CD8-positive, alpha-beta memory T cell (primary cell): ENCODE data around the gene ARHGEF18. TPM values are rescaled to one million over a fixed set of nuclear protein-coding genes. Genes with fewer than 3 reads are reported as not detected.

Source experiments
- CTCF ChIA-PET: fragments of 350-600 bp; sonication (Branson Sonifier 250); formaldehyde crosslinking; loops from one replicate; lab custom pipeline; 2021; ENCODE audit warnings: antibody characterized with exemption; lab: Charles Lee
- POLR2A ChIA-PET: fragments of 350-600 bp; sonication (Branson Sonifier 250); formaldehyde crosslinking; loops from one replicate; lab custom pipeline; 2021; ENCODE audit warnings: antibody characterized with exemption; lab: Charles Lee
- DNase-seq, 5 donors: peaks; one replicate each; pipeline versions ENCODE4 v3.0.0 to v3.0.0-alpha.2; 2020 to 2022; ENCODE audit warnings: mixed read lengths in 1 of 5
- H3K27ac ChIP-seq: one replicate; pipeline ENCODE4 v1.7.0; 2013; ENCODE audit warnings: low read depth, mild to moderate bottlenecking, low read length, moderate library complexity
- H3K27me3 ChIP-seq: 2 replicates; pipeline ENCODE4 v1.7.0; 2013; ENCODE audit warnings: low read length, mild to moderate bottlenecking; ENCODE audit not compliant: insufficient read depth, poor library complexity, severe bottlenecking
- H3K36me3 ChIP-seq: 2 replicates; pipeline ENCODE4 v1.7.0; 2013; ENCODE audit warnings: mild to moderate bottlenecking, low read length, moderate library complexity; ENCODE audit not compliant: insufficient read depth
- H3K4me1 ChIP-seq: 2 replicates; pipeline ENCODE4 v1.7.0; 2013; ENCODE audit warnings: mild to moderate bottlenecking, low read length, moderate library complexity; ENCODE audit not compliant: insufficient read depth
- H3K4me3 ChIP-seq: 2 replicates; pipeline ENCODE4 v1.7.0; 2013; ENCODE audit warnings: mild to moderate bottlenecking, low read length
- H3K9me3 ChIP-seq: 2 replicates; pipeline ENCODE4 v1.7.0; 2013; ENCODE audit warnings: mild to moderate bottlenecking, low read length
- H3K27ac Mint-ChIP-seq, 8 donors: one replicate each; pipeline ENCODE4 v1.8.0; 2020 to 2021; ENCODE audit warnings: mixed read lengths in 8 of 8, mild to moderate bottlenecking in 6 of 8, inconsistent platforms in 3 of 8, moderate library complexity in 3 of 8
- H3K27me3 Mint-ChIP-seq, 2 donors: one replicate each; pipeline ENCODE4 v1.8.0; 2020 to 2021; ENCODE audit warnings: mixed read lengths in 2 of 2, mild to moderate bottlenecking in 1 of 2, moderate library complexity in 1 of 2
- H3K36me3 Mint-ChIP-seq, 3 donors: one replicate each; pipeline ENCODE4 v1.8.0; 2020 to 2021; ENCODE audit warnings: mixed read lengths in 3 of 3, inconsistent platforms in 1 of 3, mild to moderate bottlenecking in 1 of 3
- H3K4me1 Mint-ChIP-seq, 3 donors: one replicate each; pipeline ENCODE4 v1.8.0; 2020 to 2021; ENCODE audit warnings: mixed read lengths in 3 of 3, inconsistent platforms in 1 of 3, mild to moderate bottlenecking in 1 of 3
- H3K4me3 Mint-ChIP-seq, 7 donors: one replicate each; pipeline ENCODE4 v1.8.0; 2020 to 2021; ENCODE audit warnings: mixed read lengths in 7 of 7, mild to moderate bottlenecking in 6 of 7, moderate library complexity in 4 of 7, inconsistent platforms in 2 of 7
- H3K9me3 Mint-ChIP-seq, 5 donors: one replicate each; pipeline ENCODE4 v1.8.0; 2020 to 2022; ENCODE audit warnings: mixed read lengths in 5 of 5, mild to moderate bottlenecking in 3 of 5, moderate library complexity in 2 of 5, inconsistent platforms in 1 of 5
- polyA plus RNA-seq: library from polyadenylated mRNA; unstranded; fragments of 300-500 nt; fragmentation: Illumina TruSeq; gene quantifications from one replicate; pipeline ENCODE4 v1.2.3, GENCODE V29; 2021
- total RNA-seq, 2 experiments: library from RNA; stranded (reverse); gene quantifications; one replicate each; pipeline ENCODE4 v1.2.3, GENCODE V29; 2021

The ARHGEF18 gene
- total and polyA plus RNA-seq, 3 experiments from 2014 or later, result 9.6 to 53.3 (median 51.0) TPM

- ChIA-PET POLR2A (interaction anchor here (0.6 to 1.1 kb wide), 3 partner anchors 28 to 326 kb away, joined by 3 to 4 read pairs (median 4); partner anchors contain the start of genes ARHGEF18 and ZNF557), CTCF (interaction anchor here (1.3 to 3.0 kb wide), 2 partner anchors 41 to 46 kb away, joined by 3 to 11 read pairs; partner anchors contain the start of gene ARHGEF18)
- Histone ChIP-seq H3K27me3 (no peaks in the 10 kb centered on the region), H3K4me3 (peak overlapping the region; percentile 54), H3K4me1 (peaks cover 40% of the 10 kb centered on the region), H3K9me3 (no peaks in the 10 kb centered on the region), H3K36me3 (peaks cover 13% of the 10 kb centered on the region), H3K27ac (peak overlapping the region; percentile 61)
- Mint-ChIP-seq H3K4me1 (peaks cover 33 to 64% (median 40%) of the 10 kb centered on the region in 3 donors), H3K27me3 (peaks cover 0 to 1% of the 10 kb centered on the region in 2 donors), H3K9me3 (no peaks in the 10 kb centered on the region), H3K27ac (peak overlapping the region in 7 of 8 donors; percentile 23 to 87 (median 75)), H3K36me3 (peaks cover 3 to 48% (median 12%) of the 10 kb centered on the region in 3 donors), H3K4me3 (peak overlapping the region; percentile 75 to 94 (median 90))
- no peak for DNase-seq
Observed at GRCh38 chr19:7395360-7396066, 46.8 kb downstream of the ARHGEF18 start.

GRCh38 chr19:7397687-7398086, 49.0 kb downstream of the ARHGEF18 start:
- Histone ChIP-seq H3K27ac (no peak overlapping the region), H3K9me3 (no peaks in the 10 kb centered on the region), H3K4me1 (peaks cover 40% of the 10 kb centered on the region), H3K27me3 (no peaks in the 10 kb centered on the region), H3K4me3 (no peak overlapping the region), H3K36me3 (peaks cover 9% of the 10 kb centered on the region)
- peaks cover 0 to 1% of the 10 kb centered on the region in 2 donors for H3K27me3 Mint-ChIP-seq
- ChIA-PET CTCF (interaction anchor here (1.3 kb wide), 1 partner anchor 171 kb away, joined by 3 read pairs; no protein-coding TSS in a partner anchor), POLR2A (interaction anchor here (0.6 to 1.1 kb wide), 2 partner anchors 23 to 31 kb away, joined by 3 to 4 read pairs; no protein-coding TSS in a partner anchor)
- no peak for DNase-seq
- H3K4me3 Mint-ChIP-seq, result peak overlapping the region in 2 of 7 donors; percentile 32 to 34
- H3K36me3 Mint-ChIP-seq, result peaks cover 0 to 56% (median 10%) of the 10 kb centered on the region in 3 donors
- H3K27ac Mint-ChIP-seq, result peak overlapping the region in 2 of 8 donors; percentile 29 to 61
- H3K4me1 Mint-ChIP-seq, result peaks cover 37 to 79% (median 45%) of the 10 kb centered on the region in 3 donors
- no peaks in the 10 kb centered on the region for H3K9me3 Mint-ChIP-seq

Other genes starting within 250 kb of the ARHGEF18 start
- gene INSR, start 54.5 kb upstream of the ARHGEF18 start, total RNA-seq, result 1 to 10 TPM; 1.2 TPM
- gene INSR, start 54.5 kb upstream of the ARHGEF18 start, polyA plus RNA-seq, result not detected
- under 1 TPM; 0.94 to 0.95 TPM for gene PEX11G, start 140.1 kb downstream of the ARHGEF18 start, total RNA-seq
- gene PEX11G, start 140.1 kb downstream of the ARHGEF18 start, polyA plus RNA-seq, result 1.7 TPM
- gene ZNF358, start 167.2 kb downstream of the ARHGEF18 start, total RNA-seq, result 1 to 10 TPM; 7.6 to 8.9 TPM
- gene ZNF358, start 167.2 kb downstream of the ARHGEF18 start, polyA plus RNA-seq, result 2.5 TPM
- gene MCOLN1, start 173.7 kb downstream of the ARHGEF18 start, total RNA-seq, result 10 to 100 TPM; 19.4 to 19.6 TPM
- gene MCOLN1, start 173.7 kb downstream of the ARHGEF18 start, polyA plus RNA-seq, result 11.6 TPM
- 100 to 1,000 TPM; 112 to 117 TPM for gene PNPLA6, start 186.8 kb downstream of the ARHGEF18 start, total RNA-seq
- gene PNPLA6, start 186.8 kb downstream of the ARHGEF18 start, polyA plus RNA-seq, result 17.1 TPM
- gene CAMSAP3, start 246.9 kb downstream of the ARHGEF18 start, total RNA-seq, result under 1 TPM; 0.24 to 0.31 TPM
- 0.07 TPM for gene CAMSAP3, start 246.9 kb downstream of the ARHGEF18 start, polyA plus RNA-seq